ENCODE results near the gene AFF3. TPM values are rescaled to one million over a fixed set of nuclear protein-coding genes. Genes with fewer than 3 reads are reported as not detected.

Gene AFF3
- total RNA-seq, 1 experiment from 2014 or later, result not detected

GRCh38 chr2:100041385-100041784 lies 101.0 kb downstream of the AFF3 start:
- ChIA-PET CTCF (no interaction called here), POLR2A (ENCODE audit: unreplicated experiment) (no interaction called here)
- DNase-seq, result no peak
- intact Hi-C loops (cut with micrococcal nuclease; ENCODE audit: unreplicated experiment), result no loop called here
- H3K36me3 ChIP-seq (ENCODE audit: low read depth), result no peaks in the 10 kb centered on the region
- H3K27me3 ChIP-seq (ENCODE audit: insufficient read depth, low read depth), result peaks cover 69% of the 10 kb centered on the region
- no peaks in the 10 kb centered on the region for H3K4me1 ChIP-seq (replicated peaks; ENCODE audit: insufficient read depth)
- H3K79me2 ChIP-seq (ENCODE audit: low read depth), result no peaks in the 10 kb centered on the region
- H2AFZ ChIP-seq, result no peak overlapping the region
- no peaks in the 10 kb centered on the region for H3F3A ChIP-seq (ENCODE audit: insufficient read depth, low read depth)
- TF ChIP-seq, protein P1, sequence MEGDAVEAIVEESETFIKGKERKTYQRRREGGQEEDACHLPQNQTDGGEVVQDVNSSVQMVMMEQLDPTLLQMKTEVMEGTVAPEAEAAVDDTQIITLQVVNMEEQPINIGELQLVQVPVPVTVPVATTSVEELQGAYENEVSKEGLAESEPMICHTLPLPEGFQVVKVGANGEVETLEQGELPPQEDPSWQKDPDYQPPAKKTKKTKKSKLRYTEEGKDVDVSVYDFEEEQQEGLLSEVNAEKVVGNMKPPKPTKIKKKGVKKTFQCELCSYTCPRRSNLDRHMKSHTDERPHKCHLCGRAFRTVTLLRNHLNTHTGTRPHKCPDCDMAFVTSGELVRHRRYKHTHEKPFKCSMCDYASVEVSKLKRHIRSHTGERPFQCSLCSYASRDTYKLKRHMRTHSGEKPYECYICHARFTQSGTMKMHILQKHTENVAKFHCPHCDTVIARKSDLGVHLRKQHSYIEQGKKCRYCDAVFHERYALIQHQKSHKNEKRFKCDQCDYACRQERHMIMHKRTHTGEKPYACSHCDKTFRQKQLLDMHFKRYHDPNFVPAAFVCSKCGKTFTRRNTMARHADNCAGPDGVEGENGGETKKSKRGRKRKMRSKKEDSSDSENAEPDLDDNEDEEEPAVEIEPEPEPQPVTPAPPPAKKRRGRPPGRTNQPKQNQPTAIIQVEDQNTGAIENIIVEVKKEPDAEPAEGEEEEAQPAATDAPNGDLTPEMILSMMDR (conservative IDR thresholded peaks at IDR 0.05), result no peak
- no peak for TF ChIP-seq EZH2 (IDR thresholded peaks at IDR 0.05; ENCODE audit: low read depth)
- H3K27ac ChIP-seq, result no peak overlapping the region
- BruUV-seq (replicated peaks), result no TSS peak
- no peaks in the 10 kb centered on the region for H3K9me2 ChIP-seq (ENCODE audit: insufficient read depth)
- no peak overlapping the region for H3K4me2 ChIP-seq
- H4K20me1 ChIP-seq (ENCODE audit: insufficient read depth), result no peaks in the 10 kb centered on the region
- H3K9me3 ChIP-seq (ENCODE audit: insufficient read depth, low read depth), result no peaks in the 10 kb centered on the region
- H3K4me3 ChIP-seq, result no peak overlapping the region

DNA sequence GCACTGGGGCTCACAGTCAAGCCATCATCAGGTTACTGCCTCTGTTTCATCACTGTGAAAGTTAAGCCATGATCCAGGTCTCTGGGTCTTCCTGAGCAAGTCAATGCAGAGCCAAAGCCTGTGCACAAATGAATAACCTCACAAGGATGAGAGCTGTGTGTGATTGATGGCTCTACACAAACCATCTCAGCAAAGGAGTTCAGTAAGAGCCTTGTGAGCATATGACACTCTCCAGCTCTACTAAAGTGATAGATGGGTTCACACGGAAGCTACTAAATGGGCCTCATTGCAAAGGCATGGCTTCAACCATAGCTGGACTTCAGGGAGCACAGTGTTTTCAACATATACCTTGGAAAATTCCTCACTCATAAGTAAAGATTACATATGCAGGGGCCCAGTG lies 101.5 kb downstream of the AFF3 start:
- no peak overlapping the region for H3K27ac ChIP-seq
- peaks cover 64% of the 10 kb centered on the region for H3K27me3 ChIP-seq (ENCODE audit: insufficient read depth, low read depth)
- H3K4me2 ChIP-seq, result no peak overlapping the region
- H3K4me3 ChIP-seq, result no peak overlapping the region
- POLR2A ChIA-PET (ENCODE audit: unreplicated experiment), result no interaction called here
- no peaks in the 10 kb centered on the region for H3K36me3 ChIP-seq (ENCODE audit: low read depth)
- no peaks in the 10 kb centered on the region for H3K4me1 ChIP-seq (replicated peaks; ENCODE audit: insufficient read depth)
- no peaks in the 10 kb centered on the region for H3K79me2 ChIP-seq (ENCODE audit: low read depth)
- H3F3A ChIP-seq (ENCODE audit: insufficient read depth, low read depth), result no peaks in the 10 kb centered on the region
- no peaks in the 10 kb centered on the region for H3K9me3 ChIP-seq (ENCODE audit: insufficient read depth, low read depth)
- TF ChIP-seq, protein P1 (conservative IDR thresholded peaks at IDR 0.05), result no peak
- TF ChIP-seq EZH2 (IDR thresholded peaks at IDR 0.05; ENCODE audit: low read depth), result no peak
- CTCF ChIA-PET, result no interaction called here
- H2AFZ ChIP-seq, result no peak overlapping the region
- no peaks in the 10 kb centered on the region for H4K20me1 ChIP-seq (ENCODE audit: insufficient read depth)
- no peaks in the 10 kb centered on the region for H3K9me2 ChIP-seq (ENCODE audit: insufficient read depth)
- BruUV-seq (replicated peaks), result no TSS peak
- DNase-seq, result no peak
- intact Hi-C loops (cut with micrococcal nuclease; ENCODE audit: unreplicated experiment), result no loop called here

GRCh38 chr2:100039291-100039980 lies 103.0 kb downstream of the AFF3 start:
- Histone ChIP-seq H3K4me2 (no peak overlapping the region), H4K20me1 (ENCODE audit: insufficient read depth) (no peaks in the 10 kb centered on the region), H3K4me3 (no peak overlapping the region), H3K4me1 (replicated peaks; ENCODE audit: insufficient read depth) (no peaks in the 10 kb centered on the region), H3K9me2 (ENCODE audit: insufficient read depth) (no peaks in the 10 kb centered on the region), H3K9me3 (ENCODE audit: insufficient read depth, low read depth) (no peaks in the 10 kb centered on the region), H3K27ac (no peak overlapping the region), H3K27me3 (ENCODE audit: insufficient read depth, low read depth) (peaks cover 55% of the 10 kb centered on the region), H3K36me3 (ENCODE audit: low read depth) (no peaks in the 10 kb centered on the region), H3F3A (ENCODE audit: insufficient read depth, low read depth) (no peaks in the 10 kb centered on the region), H3K79me2 (ENCODE audit: low read depth) (no peaks in the 10 kb centered on the region), H2AFZ (no peak overlapping the region)
- POLR2A ChIA-PET (ENCODE audit: unreplicated experiment), result no interaction called here
- CTCF ChIA-PET, result no interaction called here
- no peak for DNase-seq
- intact Hi-C loops (cut with micrococcal nuclease; ENCODE audit: unreplicated experiment), result no loop called here
- TF ChIP-seq, protein P1 (conservative IDR thresholded peaks at IDR 0.05), result no peak
- TF ChIP-seq EZH2 (IDR thresholded peaks at IDR 0.05; ENCODE audit: low read depth), result no peak
- BruUV-seq (replicated peaks), result no TSS peak

Data from PC-9 (cell line).